ENCODE results near the gene ALDH2.
"Not testable (repeated sequence)": the region's sequence is repeated elsewhere in the genome, so short reads cannot be mapped to it uniquely, and the experiment has no call there.

Gene ALDH2

DNA sequence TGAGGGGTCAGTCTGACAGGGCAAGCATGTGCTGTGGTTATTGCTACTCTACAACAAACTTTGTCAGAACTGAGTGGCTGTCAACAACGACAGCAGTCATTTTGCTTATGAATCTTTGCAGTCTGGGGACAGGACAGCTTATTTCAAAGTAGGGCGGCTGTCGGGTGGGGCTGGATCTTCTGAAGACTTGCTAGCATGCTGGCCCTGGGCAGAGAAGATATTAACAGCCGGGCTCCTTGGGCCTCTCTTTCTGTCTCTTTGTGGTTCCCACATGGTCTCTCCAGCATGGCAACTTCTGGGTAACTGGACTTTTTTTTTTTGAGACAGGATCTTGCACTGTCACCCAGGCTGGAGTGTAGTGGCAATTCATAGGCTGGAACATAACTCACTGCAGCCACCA is 33.9 kb upstream of the ALDH2 start:
- DNase-seq (ENCODE audit: low read depth) = no peak
- TF ChIP-seq, protein P1, sequence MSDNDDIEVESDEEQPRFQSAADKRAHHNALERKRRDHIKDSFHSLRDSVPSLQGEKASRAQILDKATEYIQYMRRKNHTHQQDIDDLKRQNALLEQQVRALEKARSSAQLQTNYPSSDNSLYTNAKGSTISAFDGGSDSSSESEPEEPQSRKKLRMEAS (IDR thresholded peaks at IDR 0.05; ENCODE audit: low read depth, low read length) = no peak
- TF ChIP-seq, protein P2, sequence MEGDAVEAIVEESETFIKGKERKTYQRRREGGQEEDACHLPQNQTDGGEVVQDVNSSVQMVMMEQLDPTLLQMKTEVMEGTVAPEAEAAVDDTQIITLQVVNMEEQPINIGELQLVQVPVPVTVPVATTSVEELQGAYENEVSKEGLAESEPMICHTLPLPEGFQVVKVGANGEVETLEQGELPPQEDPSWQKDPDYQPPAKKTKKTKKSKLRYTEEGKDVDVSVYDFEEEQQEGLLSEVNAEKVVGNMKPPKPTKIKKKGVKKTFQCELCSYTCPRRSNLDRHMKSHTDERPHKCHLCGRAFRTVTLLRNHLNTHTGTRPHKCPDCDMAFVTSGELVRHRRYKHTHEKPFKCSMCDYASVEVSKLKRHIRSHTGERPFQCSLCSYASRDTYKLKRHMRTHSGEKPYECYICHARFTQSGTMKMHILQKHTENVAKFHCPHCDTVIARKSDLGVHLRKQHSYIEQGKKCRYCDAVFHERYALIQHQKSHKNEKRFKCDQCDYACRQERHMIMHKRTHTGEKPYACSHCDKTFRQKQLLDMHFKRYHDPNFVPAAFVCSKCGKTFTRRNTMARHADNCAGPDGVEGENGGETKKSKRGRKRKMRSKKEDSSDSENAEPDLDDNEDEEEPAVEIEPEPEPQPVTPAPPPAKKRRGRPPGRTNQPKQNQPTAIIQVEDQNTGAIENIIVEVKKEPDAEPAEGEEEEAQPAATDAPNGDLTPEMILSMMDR (IDR thresholded peaks at IDR 0.05; ENCODE audit: low read depth, low read length) = no peak
- TF ChIP-seq MYC (IDR thresholded peaks at IDR 0.05; ENCODE audit: low read depth, low read length) (no peak), POLR2A (IDR thresholded peaks at IDR 0.05; ENCODE audit: extremely low read depth, insufficient read length) (no peak)
- no peak overlapping the region for H3K4me3 ChIP-seq (ENCODE audit: low read depth, low read length)

DNA sequence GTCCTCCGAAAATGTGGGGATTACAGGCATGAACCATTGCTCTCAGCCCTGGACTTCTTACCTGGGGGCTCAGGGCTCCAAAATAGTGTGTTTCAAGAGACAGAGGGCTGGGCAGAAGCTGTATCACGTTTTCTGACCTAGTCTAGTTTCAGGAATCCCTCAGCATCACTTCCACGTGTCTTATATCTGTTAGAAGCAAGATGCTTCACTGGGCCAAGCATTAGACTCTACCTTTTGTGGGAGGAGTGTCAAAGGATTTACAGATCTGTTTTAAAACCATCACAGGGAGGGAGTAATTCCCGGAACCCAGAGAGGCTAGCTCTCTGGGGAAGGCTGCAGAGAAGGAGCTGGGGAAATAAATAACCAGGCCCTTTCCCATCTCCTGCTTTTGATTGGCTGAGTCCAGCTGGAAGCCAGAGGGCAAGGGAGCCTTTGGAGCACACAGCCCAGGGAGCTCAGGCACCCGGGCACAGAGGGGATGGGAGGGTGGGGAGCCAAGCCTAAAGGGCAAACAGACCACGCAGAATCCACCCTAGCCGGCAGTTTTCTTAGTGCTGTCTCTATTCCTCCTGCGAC is 33.3 kb upstream of the ALDH2 start:
- no peak for TF ChIP-seq MYC (IDR thresholded peaks at IDR 0.05; ENCODE audit: low read depth, low read length)
- TF ChIP-seq POLR2A (IDR thresholded peaks at IDR 0.05; ENCODE audit: extremely low read depth, insufficient read length) = no peak
- TF ChIP-seq, protein P1 (IDR thresholded peaks at IDR 0.05; ENCODE audit: low read depth, low read length) = no peak
- TF ChIP-seq, protein P2 (IDR thresholded peaks at IDR 0.05; ENCODE audit: low read depth, low read length) = no peak
- H3K4me3 ChIP-seq (ENCODE audit: low read depth, low read length) = no peak overlapping the region
- no peak for DNase-seq (ENCODE audit: low read depth)

DNA sequence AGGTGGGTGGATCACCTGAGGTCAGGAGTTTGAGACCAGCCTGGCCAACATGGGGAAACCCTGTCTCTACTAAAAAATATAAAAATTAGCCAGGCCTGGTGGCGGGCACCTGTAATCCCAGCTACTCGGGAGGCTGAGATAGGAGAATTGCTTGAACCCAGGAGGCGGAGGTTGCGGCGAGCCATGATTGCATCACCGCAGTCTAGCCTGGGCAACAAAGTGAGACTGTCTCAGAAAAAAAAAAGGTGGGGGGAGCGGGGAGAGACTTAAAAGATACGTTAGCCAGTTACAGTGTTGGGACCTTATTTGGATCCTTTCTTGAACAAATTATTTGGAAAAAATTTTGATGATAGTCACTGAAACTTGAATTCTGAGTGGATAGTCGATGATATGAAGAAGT is 27.2 kb upstream of the ALDH2 start:
- DNase-seq (ENCODE audit: low read depth); H3K4me3 ChIP-seq (ENCODE audit: low read depth, low read length): not testable (repeated sequence)

DNA sequence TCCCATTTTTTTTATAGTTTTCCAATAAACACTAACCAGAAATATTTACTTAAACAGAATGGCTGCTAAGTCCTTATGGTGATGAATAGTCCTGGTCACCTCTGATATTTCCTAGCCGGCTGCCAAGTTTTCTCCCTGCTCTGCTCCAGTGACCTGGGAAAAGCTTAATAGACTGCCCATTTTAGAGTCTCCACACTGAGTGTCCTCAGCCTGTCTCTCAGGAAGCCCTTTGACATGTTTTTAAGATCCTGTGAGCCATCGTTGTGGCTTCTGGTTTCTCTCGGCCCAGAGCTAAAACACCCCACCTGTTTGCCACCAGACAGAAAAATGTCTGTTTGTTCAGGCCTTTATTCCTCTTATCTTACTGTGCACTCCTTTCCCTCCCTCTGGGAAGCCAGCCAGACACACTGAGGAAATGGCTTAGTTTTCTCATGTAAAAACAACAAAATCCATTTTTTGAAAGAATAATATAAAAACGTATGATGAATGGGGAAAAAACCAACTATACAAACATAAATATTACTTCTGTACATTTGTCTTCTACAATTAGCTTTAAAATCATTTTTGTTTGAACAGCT is 25.4 kb upstream of the ALDH2 start:
- TF ChIP-seq, protein P1 (IDR thresholded peaks at IDR 0.05; ENCODE audit: low read depth, low read length) = no peak
- TF ChIP-seq POLR2A (IDR thresholded peaks at IDR 0.05; ENCODE audit: extremely low read depth, insufficient read length) = no peak
- TF ChIP-seq, protein P2 (IDR thresholded peaks at IDR 0.05; ENCODE audit: low read depth, low read length) = no peak
- TF ChIP-seq MYC (IDR thresholded peaks at IDR 0.05; ENCODE audit: low read depth, low read length) = no peak
- no peak for DNase-seq (ENCODE audit: low read depth)
- no peak overlapping the region for H3K4me3 ChIP-seq (ENCODE audit: low read depth, low read length)

DNA sequence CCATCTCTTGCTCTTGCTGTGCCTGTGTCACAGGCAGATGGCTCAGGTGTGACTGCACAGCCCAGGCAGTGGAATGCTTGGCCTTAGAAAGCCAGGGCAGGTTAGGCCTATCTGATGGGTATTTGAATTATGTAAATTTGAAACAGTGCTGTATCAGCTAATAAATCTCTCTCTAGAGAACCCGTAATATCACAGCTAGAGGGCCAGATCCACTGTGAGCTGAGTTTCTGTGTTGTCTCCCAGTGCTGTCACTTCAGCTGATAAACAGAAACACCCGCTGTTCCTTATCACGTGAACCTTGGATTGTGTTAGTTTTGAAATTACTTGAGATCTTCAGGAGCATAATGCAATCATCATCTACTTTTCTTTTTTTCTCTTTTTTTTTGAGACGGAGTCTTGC is 21.5 kb upstream of the ALDH2 start:
- DNase-seq (ENCODE audit: low read depth) = no peak
- H3K4me3 ChIP-seq (ENCODE audit: low read depth, low read length) = no peak overlapping the region
- TF ChIP-seq POLR2A (IDR thresholded peaks at IDR 0.05; ENCODE audit: extremely low read depth, insufficient read length) = no peak
- TF ChIP-seq, protein P1 (IDR thresholded peaks at IDR 0.05; ENCODE audit: low read depth, low read length) = no peak
- no peak for TF ChIP-seq MYC (IDR thresholded peaks at IDR 0.05; ENCODE audit: low read depth, low read length)
- TF ChIP-seq, protein P2 (IDR thresholded peaks at IDR 0.05; ENCODE audit: low read depth, low read length) = no peak

DNA sequence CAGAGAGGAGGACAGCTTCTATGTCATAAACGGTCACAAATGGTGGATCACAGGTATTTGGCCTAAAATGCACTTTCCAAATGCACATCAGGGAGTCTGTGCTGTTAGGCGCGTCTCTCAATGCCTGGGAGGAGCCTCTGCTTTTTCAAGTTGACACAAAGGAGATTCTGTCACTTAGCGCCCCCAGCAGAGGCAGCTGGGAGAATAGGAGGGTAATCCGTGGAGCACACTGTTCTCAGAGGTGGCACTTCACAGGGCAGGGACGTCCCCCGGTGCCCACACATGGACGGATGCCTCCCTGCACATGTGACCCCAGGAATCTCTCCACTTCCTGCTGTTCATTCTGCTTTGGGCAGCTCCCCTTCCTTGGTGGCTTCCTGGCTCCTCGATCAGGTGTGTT is 19.4 kb upstream of the ALDH2 start:
- no peak overlapping the region for H3K4me3 ChIP-seq (ENCODE audit: low read depth, low read length)
- DNase-seq (ENCODE audit: low read depth) = no peak
- TF ChIP-seq, protein P2 (IDR thresholded peaks at IDR 0.05; ENCODE audit: low read depth, low read length) = no peak
- TF ChIP-seq, protein P1 (IDR thresholded peaks at IDR 0.05; ENCODE audit: low read depth, low read length) = no peak
- TF ChIP-seq POLR2A (IDR thresholded peaks at IDR 0.05; ENCODE audit: extremely low read depth, insufficient read length) (no peak), MYC (IDR thresholded peaks at IDR 0.05; ENCODE audit: low read depth, low read length) (no peak)

All from NB4 (cell line).